ENCODE data around the gene C1QTNF5. TPM values are rescaled to one million over a fixed set of nuclear protein-coding genes. Genes with fewer than 3 reads are reported as not detected.
"Not testable (repeated sequence)": the region's sequence is repeated elsewhere in the genome, so short reads cannot be mapped to it uniquely, and the experiment has no call there.

Gene C1QTNF5, protein sequence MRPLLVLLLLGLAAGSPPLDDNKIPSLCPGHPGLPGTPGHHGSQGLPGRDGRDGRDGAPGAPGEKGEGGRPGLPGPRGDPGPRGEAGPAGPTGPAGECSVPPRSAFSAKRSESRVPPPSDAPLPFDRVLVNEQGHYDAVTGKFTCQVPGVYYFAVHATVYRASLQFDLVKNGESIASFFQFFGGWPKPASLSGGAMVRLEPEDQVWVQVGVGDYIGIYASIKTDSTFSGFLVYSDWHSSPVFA
- total RNA-seq, result not detected in 2 replicates

DNA sequence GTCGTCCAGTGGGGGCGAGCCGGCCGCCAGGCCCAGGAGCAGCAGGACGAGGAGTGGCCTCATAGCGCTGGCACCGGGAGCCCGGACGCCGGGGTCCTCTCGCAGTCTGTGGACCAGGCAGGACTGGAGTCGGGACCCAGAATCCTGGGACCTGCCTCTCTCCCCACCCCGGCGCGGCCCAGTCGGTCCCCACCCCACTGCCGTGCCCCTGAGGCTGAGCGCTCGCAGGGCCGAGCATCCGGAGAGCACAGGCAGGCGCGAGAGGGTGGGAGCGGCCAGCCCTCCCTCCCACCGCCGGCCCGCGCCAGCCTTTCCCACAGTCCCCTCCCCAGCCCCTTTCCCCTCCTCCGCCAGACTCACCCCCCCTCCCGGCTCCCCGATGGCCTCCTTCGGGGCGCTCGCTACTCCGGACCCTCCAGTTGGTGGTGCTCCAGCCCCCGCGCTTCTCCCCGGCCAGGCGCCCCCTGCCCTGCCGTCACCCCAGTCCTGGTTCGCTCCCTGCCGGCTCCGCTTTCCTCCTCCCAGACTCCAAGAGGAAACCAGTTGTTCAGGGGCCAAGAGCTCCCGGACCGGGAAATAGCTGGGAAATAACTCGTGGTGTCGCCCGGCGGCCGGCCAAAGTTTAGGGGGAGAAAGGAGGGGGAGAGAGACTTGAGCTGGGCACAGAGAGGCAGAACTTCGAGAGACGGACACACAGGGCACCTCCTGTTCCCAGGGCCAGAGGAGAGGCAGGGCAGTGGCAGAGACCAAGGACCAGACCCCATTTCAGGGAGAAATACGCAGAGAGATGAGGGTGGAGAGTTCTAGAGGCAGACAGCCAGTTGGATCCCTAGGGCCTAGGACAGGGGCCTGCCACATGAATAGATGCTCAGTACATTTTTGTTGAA lies at the start of gene C1QTNF5:
Gene C1QTNF5, minus strand, starts transcription at position 549 of the 887 bp plus-strand sequence. Its CDS starts 486 bp downstream, at position 63.
- intact Hi-C loops (cut with micrococcal nuclease), result no loop called here
- Mint-ChIP-seq H3K4me3 (no peak within 1 kb of the TSS), H3K27me3 (peaks cover 46% of the 10 kb centered on the region), H3K27ac (no peak within 1 kb of the TSS), H3K9me3 (no peaks in the 10 kb centered on the region), H3K36me3 (ENCODE audit: low read depth) (peaks cover 15% of the 10 kb centered on the region), H3K4me1 (peaks cover 22% of the 10 kb centered on the region)
- no peak for DNase-seq

DNA sequence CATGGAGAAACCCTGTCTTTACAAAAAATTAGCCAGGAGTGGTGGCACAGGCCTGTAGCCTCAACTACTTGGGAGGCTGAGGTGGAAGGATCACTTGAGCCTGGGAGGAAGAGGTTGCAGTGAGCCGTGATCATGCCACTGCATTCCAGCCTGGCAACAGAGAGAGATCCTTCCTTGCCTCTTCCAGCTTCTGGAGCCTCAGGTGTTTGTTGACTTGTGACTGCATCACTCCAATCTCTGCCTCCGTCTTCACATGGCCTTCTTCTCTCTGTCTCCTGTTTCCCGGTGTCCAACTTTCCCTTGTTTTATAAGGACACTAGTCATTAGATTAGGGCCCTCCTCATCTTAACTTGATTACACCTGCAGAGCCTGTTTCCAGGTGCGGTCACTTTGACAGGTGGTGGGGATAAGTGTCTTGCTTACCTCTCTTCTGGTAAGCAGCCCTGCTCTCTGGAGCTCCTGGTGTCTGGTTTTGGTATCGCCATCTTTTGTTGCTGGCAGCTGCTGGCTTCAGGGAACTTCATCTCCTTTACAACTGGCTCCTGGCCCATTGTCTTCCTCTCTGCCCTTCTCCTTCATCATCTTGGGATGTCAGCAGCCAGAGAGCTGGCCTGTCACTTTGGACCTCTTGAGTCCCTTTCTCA lies 49.0 kb upstream of the C1QTNF5 start:
- H3K27ac Mint-ChIP-seq, result no peak overlapping the region
- no peak overlapping the region for H3K4me3 Mint-ChIP-seq
- peak; percentile 73 for DNase-seq
- intact Hi-C loops (cut with micrococcal nuclease), result no loop called here
- no peaks in the 10 kb centered on the region for H3K9me3 Mint-ChIP-seq
- no peaks in the 10 kb centered on the region for H3K4me1 Mint-ChIP-seq
- H3K36me3 Mint-ChIP-seq (ENCODE audit: low read depth), result no peaks in the 10 kb centered on the region
- peaks cover 18% of the 10 kb centered on the region for H3K27me3 Mint-ChIP-seq

DNA sequence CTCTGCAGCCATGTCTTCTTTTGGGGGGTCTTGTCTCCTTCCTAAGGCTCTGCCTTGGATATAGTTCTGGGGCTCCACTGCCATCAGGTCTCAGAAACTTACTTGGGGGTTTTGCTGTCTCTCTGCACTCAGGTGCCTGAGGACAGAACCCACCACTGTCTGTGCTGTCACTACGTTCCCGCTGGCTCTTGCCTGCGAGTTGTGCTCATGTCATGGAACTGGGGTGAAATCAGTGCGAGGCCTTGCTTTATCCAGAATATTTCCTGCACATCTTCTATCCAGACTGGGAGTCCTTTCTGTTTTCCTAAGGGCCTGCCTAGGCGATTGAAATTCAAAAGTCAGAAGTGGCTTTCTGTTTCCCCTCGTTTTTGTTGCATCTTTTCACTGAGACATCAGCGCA lies 47.4 kb upstream of the C1QTNF5 start:
- Mint-ChIP-seq H3K4me3 (no peak overlapping the region), H3K9me3 (no peaks in the 10 kb centered on the region), H3K27me3 (peaks cover 9% of the 10 kb centered on the region), H3K27ac (no peak overlapping the region), H3K4me1 (no peaks in the 10 kb centered on the region), H3K36me3 (ENCODE audit: low read depth) (no peaks in the 10 kb centered on the region)
- DNase-seq, result peak; percentile 51
- intact Hi-C loops (cut with micrococcal nuclease), result no loop called here

DNA sequence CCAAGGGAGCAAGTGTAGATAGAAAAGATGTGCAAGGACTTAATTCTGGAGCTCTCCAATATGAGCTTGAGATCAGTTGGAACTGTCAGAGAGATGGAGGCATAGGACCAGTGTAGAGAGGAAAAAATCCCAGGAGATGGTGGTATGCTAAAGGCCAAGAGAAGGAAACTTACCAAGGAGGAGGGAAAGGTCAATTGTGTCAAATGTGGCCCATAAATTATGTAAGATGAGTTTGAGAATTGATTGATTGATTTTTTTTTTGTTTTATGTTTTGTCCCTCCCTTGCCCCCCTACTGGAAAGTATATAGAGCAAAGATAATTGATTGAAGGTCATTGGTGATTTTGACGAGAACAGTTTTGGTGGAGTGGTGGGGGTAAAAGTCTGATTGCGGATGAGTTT lies 43.6 kb upstream of the C1QTNF5 start:
- intact Hi-C loops (cut with micrococcal nuclease), result no loop called here
- Mint-ChIP-seq H3K27ac (no peak overlapping the region), H3K9me3 (no peaks in the 10 kb centered on the region), H3K27me3 (no peaks in the 10 kb centered on the region), H3K4me1 (peaks cover 10% of the 10 kb centered on the region), H3K36me3 (ENCODE audit: low read depth) (no peaks in the 10 kb centered on the region), H3K4me3 (no peak overlapping the region)
- DNase-seq, result no peak

DNA sequence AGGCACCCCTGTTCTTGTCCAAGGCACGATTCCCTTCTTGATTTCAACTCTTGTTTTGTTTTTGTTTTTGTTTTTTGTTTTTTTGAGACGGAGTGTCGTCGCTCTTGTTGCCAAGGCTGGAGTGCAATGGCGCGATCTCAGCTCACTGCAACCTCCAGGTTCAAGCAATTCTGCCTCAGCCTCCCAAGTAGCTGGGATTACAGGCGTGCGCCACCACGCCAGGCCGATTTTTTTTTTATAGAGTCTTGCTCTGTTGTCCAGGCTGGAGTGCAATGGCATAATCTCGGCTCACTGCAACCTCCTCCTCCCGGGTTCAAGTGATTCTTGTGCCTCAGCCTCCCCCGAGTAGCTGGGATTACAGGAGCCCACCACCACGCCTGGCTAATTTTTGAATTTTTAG lies 41.8 kb upstream of the C1QTNF5 start:
- intact Hi-C loops (cut with micrococcal nuclease); H3K27ac Mint-ChIP-seq; H3K4me1 Mint-ChIP-seq: not testable (repeated sequence)

DNA sequence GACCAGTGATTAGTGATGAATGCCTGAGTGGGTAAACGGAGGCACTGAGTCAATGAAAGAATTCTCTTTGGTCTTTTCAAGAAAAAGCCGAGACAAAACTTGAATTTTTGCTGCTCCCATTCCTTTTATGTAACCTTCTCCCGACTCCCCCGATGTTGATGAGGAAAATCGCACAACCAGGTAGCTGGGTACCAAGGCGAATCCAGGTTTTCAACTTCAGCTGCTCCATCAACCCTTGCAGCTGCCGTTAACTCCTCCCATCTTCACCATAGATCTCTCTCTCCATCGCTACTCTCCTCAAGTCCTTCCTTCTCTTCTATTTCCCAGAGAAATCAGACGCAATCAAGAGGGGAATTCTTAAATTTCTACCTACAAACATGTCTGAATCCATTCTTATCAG lies 41.4 kb upstream of the C1QTNF5 start:
- Mint-ChIP-seq H3K27ac (no peak overlapping the region), H3K4me3 (no peak overlapping the region), H3K9me3 (no peaks in the 10 kb centered on the region), H3K4me1 (peaks cover 10% of the 10 kb centered on the region), H3K27me3 (peaks cover 3% of the 10 kb centered on the region), H3K36me3 (ENCODE audit: low read depth) (no peaks in the 10 kb centered on the region)
- intact Hi-C loops (cut with micrococcal nuclease), result no loop called here
- no peak for DNase-seq

More for the DNA sequence above, 41.8 kb upstream of the C1QTNF5 start:
- not testable (repeated sequence) for H3K9me3 Mint-ChIP-seq; H3K27me3 Mint-ChIP-seq; DNase-seq; H3K4me3 Mint-ChIP-seq; H3K36me3 Mint-ChIP-seq (ENCODE audit: low read depth)

DNA sequence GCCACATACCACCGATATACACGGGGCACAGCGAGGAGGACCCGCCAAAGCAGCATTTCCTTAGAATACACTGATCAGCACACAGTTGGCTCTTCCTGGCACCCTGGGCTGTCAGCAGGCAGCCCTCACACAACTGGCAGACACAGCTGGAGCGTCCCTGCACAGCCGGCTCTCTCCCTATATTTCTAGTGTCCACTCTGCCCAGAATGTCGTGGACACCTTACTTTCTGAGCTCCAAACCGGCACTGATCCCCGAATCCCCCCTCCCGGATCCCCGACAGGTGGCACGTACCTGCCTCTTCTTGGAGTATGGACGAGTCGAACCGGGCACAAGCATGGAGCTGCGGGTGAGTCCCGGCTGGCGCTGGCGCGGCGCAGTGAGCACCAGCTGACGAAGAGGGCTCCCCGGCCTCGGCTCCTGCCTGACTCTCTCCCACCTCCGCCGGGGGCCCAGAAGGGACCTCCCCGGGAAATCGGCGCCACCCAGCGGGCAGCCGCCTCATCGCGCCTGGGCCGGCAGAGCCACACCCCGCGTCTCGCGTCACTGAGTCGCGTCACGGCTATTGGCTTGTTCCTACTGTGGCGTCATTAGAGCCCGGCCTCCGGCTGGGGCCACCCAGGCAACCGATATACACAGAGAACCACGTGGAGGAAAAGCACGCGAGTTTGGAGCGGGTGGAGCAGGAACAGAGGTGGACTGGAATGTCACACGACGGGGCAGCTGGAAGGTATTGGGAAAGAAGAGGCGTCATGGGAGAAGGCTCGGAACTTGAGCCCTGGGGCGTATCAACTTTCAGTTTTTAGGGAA lies 40.7 kb upstream of the C1QTNF5 start, which contains the start of gene USP2:
Gene USP2, minus strand, starts transcription at position 510 of the 808 bp plus-strand sequence. CDS start 8,210 bp downstream, outside the sequence.
- peaks cover 10% of the 10 kb centered on the region for H3K4me1 Mint-ChIP-seq
- H3K27me3 Mint-ChIP-seq, result peaks cover 6% of the 10 kb centered on the region
- no peaks in the 10 kb centered on the region for H3K36me3 Mint-ChIP-seq (ENCODE audit: low read depth)
- H3K27ac Mint-ChIP-seq, result no peak within 1 kb of the TSS
- intact Hi-C loops (cut with micrococcal nuclease), result loop anchor here (1.0 kb wide), 2 partner anchors 17 to 25 kb away; no protein-coding TSS in a partner anchor
- peak; percentile 99 for DNase-seq
- H3K9me3 Mint-ChIP-seq, result no peaks in the 10 kb centered on the region
- no peak within 1 kb of the TSS for H3K4me3 Mint-ChIP-seq

DNA sequence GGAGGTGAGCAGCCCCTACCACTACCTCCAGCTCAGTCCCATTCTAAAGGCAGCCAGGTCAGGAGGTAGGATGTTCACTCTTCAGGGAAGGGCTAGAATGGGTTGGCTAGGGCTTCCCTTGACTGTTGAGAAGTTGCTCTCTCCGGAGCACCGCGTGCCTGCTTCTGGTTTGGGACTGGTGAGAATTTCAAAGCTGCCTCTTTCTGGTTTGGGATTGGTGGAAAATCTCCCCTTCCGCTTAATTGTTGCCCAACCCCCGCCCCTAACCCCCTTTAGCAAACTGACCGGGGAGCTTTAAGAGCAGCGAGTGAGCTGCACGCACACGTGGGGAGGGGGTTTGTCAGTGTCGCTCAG lies 40.1 kb upstream of the C1QTNF5 start:
- Mint-ChIP-seq H3K27me3 (peaks cover 6% of the 10 kb centered on the region), H3K4me3 (no peak overlapping the region), H3K4me1 (peaks cover 10% of the 10 kb centered on the region), H3K9me3 (no peaks in the 10 kb centered on the region), H3K27ac (no peak overlapping the region), H3K36me3 (ENCODE audit: low read depth) (no peaks in the 10 kb centered on the region)
- DNase-seq, result no peak
- intact Hi-C loops (cut with micrococcal nuclease), result loop anchor here (1.0 kb wide), 2 partner anchors 17 to 25 kb away; no protein-coding TSS in a partner anchor

DNA sequence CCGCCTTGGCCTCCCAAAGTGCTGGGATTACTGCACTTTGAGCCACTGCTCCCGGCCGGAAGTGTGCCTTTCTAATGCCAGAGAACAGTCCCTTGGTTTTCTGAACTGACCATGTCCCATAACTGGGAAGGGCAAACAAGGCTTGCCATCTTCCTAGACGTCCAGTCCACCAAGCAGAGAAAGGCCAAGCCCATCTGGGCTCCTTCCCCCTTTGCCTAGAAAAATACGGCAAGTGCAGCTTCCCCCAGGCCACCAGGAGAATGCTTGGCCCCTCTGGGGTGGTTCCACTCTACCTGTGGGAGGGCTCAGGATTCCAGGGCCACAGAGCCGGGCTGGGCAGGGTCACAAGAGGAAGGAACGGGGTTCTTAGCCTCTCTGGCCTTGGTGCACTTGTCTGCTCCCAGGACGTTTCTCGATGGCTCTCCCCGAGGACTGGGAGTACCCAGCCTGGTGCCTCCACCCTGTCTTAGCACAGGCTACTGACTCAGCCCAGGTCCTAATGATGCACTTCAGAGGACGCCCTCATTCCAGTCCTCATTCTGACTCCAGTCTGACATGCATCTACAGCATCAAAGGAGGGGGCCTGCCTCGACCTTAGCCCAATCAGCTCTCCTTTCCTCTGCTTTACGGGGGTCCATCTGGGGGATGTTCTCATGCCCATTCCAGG lies 39.6 kb upstream of the C1QTNF5 start:
- Mint-ChIP-seq H3K27me3 (peaks cover 6% of the 10 kb centered on the region), H3K4me3 (no peak overlapping the region), H3K9me3 (no peaks in the 10 kb centered on the region), H3K27ac (no peak overlapping the region), H3K36me3 (ENCODE audit: low read depth) (no peaks in the 10 kb centered on the region), H3K4me1 (peaks cover 10% of the 10 kb centered on the region)
- peak; percentile 61 for DNase-seq
- intact Hi-C loops (cut with micrococcal nuclease), result no loop called here

DNA sequence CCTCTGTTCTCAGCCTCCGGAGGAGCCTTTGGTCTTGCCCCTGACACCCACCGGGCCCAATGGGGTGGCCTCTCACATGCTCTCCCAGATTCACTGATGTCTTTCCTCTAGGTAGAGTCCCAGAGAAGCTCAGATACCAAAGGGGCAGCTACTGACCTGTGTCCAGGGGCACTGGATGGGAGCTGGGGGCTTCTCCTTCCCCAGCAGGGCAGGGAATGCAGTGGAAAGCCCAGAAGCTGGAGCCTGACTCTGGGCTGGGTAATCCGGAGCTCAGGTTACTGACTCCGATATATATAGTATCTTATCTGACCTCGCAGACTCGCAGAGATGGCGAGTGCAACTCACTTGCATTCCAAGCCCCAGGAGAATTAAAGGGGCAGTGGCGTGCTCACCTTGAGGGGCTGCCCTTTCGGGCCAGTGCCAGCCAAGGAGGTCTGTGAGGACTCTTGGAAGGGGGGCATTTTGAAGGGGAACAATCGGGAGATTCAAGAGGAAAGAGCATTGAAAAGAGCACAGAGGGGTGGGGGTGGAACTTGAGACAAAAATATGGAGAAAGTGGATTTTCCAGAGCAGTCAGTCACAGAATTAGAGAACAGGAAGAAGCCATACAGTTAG lies 38.3 kb upstream of the C1QTNF5 start:
- peaks cover 6% of the 10 kb centered on the region for H3K27me3 Mint-ChIP-seq
- H3K4me1 Mint-ChIP-seq, result peaks cover 10% of the 10 kb centered on the region
- no peaks in the 10 kb centered on the region for H3K36me3 Mint-ChIP-seq (ENCODE audit: low read depth)
- no peaks in the 10 kb centered on the region for H3K9me3 Mint-ChIP-seq
- intact Hi-C loops (cut with micrococcal nuclease), result no loop called here
- DNase-seq, result no peak
- H3K27ac Mint-ChIP-seq, result no peak overlapping the region
- no peak overlapping the region for H3K4me3 Mint-ChIP-seq

DNA sequence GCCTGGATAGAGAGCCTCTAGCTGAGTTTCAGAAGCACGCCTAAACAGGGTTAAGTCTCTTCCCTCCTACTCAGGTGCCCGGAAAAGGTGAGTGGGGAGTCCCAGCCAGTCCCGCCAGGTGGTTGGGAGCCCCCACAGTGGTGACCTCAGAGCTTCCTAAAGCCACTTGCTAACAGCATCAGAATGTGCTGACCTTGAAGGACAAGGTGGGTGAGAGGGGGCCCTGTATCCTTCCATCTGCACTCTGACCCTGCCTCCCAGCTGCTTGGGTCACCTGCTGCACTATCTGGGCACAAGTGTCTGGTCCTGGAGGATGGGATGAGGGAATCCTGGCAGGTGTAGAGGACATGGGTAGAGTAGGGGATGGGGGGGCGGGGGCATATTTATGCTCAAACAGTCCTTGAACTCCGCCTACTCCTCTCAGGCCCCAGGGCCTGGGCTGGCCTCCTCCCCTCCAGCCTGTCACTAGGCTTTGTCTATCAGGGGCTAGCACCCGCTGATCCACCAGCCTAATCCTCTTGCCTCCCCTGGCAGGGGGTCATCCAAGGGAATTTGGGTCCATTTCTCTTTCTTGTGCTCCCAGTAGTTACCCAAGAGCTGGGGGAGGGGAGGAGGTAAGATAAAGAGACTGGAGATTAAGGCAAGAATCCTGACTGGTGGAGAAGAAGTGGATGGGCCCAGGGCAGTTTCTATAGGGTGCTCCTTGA lies 37.4 kb upstream of the C1QTNF5 start:
- H3K4me3 Mint-ChIP-seq, result no peak overlapping the region
- H3K4me1 Mint-ChIP-seq, result peaks cover 10% of the 10 kb centered on the region
- intact Hi-C loops (cut with micrococcal nuclease), result no loop called here
- H3K27me3 Mint-ChIP-seq, result peaks cover 6% of the 10 kb centered on the region
- no peaks in the 10 kb centered on the region for H3K9me3 Mint-ChIP-seq
- H3K36me3 Mint-ChIP-seq (ENCODE audit: low read depth), result no peaks in the 10 kb centered on the region
- H3K27ac Mint-ChIP-seq, result no peak overlapping the region
- DNase-seq, result no peak
